ENCODE measurements around the gene EXT2.

Gene EXT2

DNA sequence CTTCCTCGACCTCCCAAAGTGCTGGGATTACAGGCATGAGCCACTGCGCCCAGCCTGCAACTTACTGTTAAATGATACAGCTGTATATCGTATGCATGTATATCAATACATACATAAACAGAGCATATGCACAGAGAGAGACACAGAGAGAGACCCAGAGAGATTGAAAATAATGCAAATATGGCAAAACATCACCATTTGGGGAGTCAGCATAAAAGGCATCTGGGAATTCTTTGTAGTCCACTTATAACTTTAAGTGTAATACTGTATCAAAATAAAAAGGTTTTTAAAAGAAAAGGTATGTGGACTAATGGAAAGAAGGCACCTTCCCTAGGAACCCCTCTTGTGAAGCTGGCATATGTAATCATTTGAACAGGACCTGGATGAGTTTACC, 192.7 kb downstream of the EXT2 start:
- DNase-seq: no peak

DNA sequence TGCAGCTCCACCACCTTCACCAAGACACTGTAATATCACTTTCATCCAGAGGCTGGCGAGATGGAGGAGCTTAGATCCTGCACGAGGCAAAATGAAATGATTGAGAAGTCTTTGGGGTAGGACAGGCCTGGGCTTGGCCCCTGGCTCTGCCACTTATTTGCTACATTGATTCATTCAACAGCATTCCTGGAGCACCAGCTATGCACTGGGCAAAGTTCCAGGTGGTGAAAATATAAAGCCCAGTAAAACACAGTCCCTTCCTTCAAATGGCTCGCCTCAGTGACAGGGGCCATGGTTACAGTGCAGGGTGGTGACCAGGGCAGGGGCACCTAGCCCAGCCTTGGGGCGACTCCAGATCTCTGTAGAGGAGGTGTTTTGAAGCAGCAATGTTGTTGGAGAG, 194.7 kb downstream of the EXT2 start:
- no peak for DNase-seq
